HG03457 (cell line): Measurements from ENCODE around the gene PCK2.
A peak's percentile ranks its signal among the peaks of the same experiment; 100 is the strongest.
"Not testable (repeated sequence)": the region's sequence is repeated elsewhere in the genome, so short reads cannot be mapped to it uniquely, and the experiment has no call there.

Experiments
- ATAC-seq: cut with Tn5 transposase; IDR thresholded peaks from one replicate; pipeline ENCODE4 v1.9.1; 2021; ENCODE audit warnings: moderate number of reproducible peaks; ENCODE audit not compliant: unreplicated experiment

PCK2 gene

GRCh38 chr14:24093901-24094840 lies at the start of gene PCK2:
Gene PCK2 (plus strand): TSS chr14:24094311. CDS start chr14:24094406, 95 bp downstream.
- ATAC-seq, result peak; percentile 42

GRCh38 chr14:24049002-24049401 lies 45.1 kb upstream of the PCK2 start:
- ATAC-seq, result not testable (repeated sequence)

GRCh38 chr14:24050753-24051152 lies 43.4 kb upstream of the PCK2 start:
- not testable (repeated sequence) for ATAC-seq

- no peak for ATAC-seq
Measured at GRCh38 chr14:24051176-24051788, 42.8 kb upstream of the PCK2 start.

- ATAC-seq, result peak; percentile 50
Measured at GRCh38 chr14:24051789-24052655, 42.1 kb upstream of the PCK2 start, which contains the start of gene CARMIL3. Gene CARMIL3 (plus strand): TSS chr14:24052009. CDS start chr14:24052154, 145 bp downstream.

- ATAC-seq, result no peak
Measured at GRCh38 chr14:24052656-24053547, 41.2 kb upstream of the PCK2 start.

GRCh38 chr14:24053548-24054323 lies 40.4 kb upstream of the PCK2 start:
- ATAC-seq, result no peak

- ATAC-seq, result no peak
Measured at GRCh38 chr14:24054324-24054641, 39.8 kb upstream of the PCK2 start.

- ATAC-seq, result no peak
Measured at GRCh38 chr14:24054646-24055045, 39.5 kb upstream of the PCK2 start.

- no peak for ATAC-seq
Measured at GRCh38 chr14:24055971-24056799, 37.9 kb upstream of the PCK2 start.

- no peak for ATAC-seq
Measured at GRCh38 chr14:24056800-24057184, 37.3 kb upstream of the PCK2 start.

GRCh38 chr14:24057271-24057670 lies 36.8 kb upstream of the PCK2 start:
- no peak for ATAC-seq

GRCh38 chr14:24057867-24058259 lies 36.2 kb upstream of the PCK2 start:
- no peak for ATAC-seq

GRCh38 chr14:24058260-24058950 lies 35.7 kb upstream of the PCK2 start:
- no peak for ATAC-seq

- no peak for ATAC-seq
Measured at GRCh38 chr14:24058951-24059475, 35.1 kb upstream of the PCK2 start.

- ATAC-seq, result no peak
Measured at GRCh38 chr14:24059841-24060388, 34.2 kb upstream of the PCK2 start.

- no peak for ATAC-seq
Measured at GRCh38 chr14:24060443-24060842, 33.7 kb upstream of the PCK2 start.
